ENCODE results near the gene MGARP.
A peak's percentile ranks its signal among the peaks of the same experiment; 100 is the strongest.

MGARP gene

GRCh38 chr4:139273835-139274234, 6.2 kb downstream of the MGARP start:
- TF ChIP-seq GATA3 (IDR thresholded peaks at IDR 0.05; ENCODE audit: low read depth, low read length) (no peak), GATA2 (IDR thresholded peaks at IDR 0.05; ENCODE audit: low read depth, low read length) (no peak)

- no peak for TF ChIP-seq GATA2 (IDR thresholded peaks at IDR 0.05; ENCODE audit: low read depth, low read length)
- no peak for TF ChIP-seq GATA3 (IDR thresholded peaks at IDR 0.05; ENCODE audit: low read depth, low read length)
Measured at GRCh38 chr4:139267301-139267700, 12.7 kb downstream of the MGARP start.

GRCh38 chr4:139266583-139267257, 13.3 kb downstream of the MGARP start:
- no peak for TF ChIP-seq GATA2 (IDR thresholded peaks at IDR 0.05; ENCODE audit: low read depth, low read length)
- TF ChIP-seq GATA3 (IDR thresholded peaks at IDR 0.05; ENCODE audit: low read depth, low read length): no peak

- TF ChIP-seq GATA3 (IDR thresholded peaks at IDR 0.05; ENCODE audit: low read depth, low read length) (no peak), GATA2 (IDR thresholded peaks at IDR 0.05; ENCODE audit: low read depth, low read length) (no peak)
Measured at GRCh38 chr4:139266208-139266582, 13.8 kb downstream of the MGARP start.

- no peak for TF ChIP-seq GATA2 (IDR thresholded peaks at IDR 0.05; ENCODE audit: low read depth, low read length)
- TF ChIP-seq GATA3 (IDR thresholded peaks at IDR 0.05; ENCODE audit: low read depth, low read length): no peak
Measured at GRCh38 chr4:139265654-139266053, 14.4 kb downstream of the MGARP start.

GRCh38 chr4:139256349-139256748, 23.7 kb downstream of the MGARP start:
- no peak for TF ChIP-seq GATA3 (IDR thresholded peaks at IDR 0.05; ENCODE audit: low read depth, low read length)
- no peak for TF ChIP-seq GATA2 (IDR thresholded peaks at IDR 0.05; ENCODE audit: low read depth, low read length)

- TF ChIP-seq GATA2 (IDR thresholded peaks at IDR 0.05; ENCODE audit: low read depth, low read length): no peak
- no peak for TF ChIP-seq GATA3 (IDR thresholded peaks at IDR 0.05; ENCODE audit: low read depth, low read length)
Measured at GRCh38 chr4:139253713-139254112, 26.3 kb downstream of the MGARP start.

- no peak for TF ChIP-seq GATA2 (IDR thresholded peaks at IDR 0.05; ENCODE audit: low read depth, low read length)
- TF ChIP-seq GATA3 (IDR thresholded peaks at IDR 0.05; ENCODE audit: low read depth, low read length): no peak
Measured at GRCh38 chr4:139253046-139253445, 27.0 kb downstream of the MGARP start.

- TF ChIP-seq GATA2 (IDR thresholded peaks at IDR 0.05; ENCODE audit: low read depth, low read length) (peak; percentile 27; the same call in 1 of the 2 replicates), GATA3 (IDR thresholded peaks at IDR 0.05; ENCODE audit: low read depth, low read length) (no peak)
Measured at GRCh38 chr4:139247700-139248238, 32.3 kb downstream of the MGARP start.

GRCh38 chr4:139247241-139247640, 32.8 kb downstream of the MGARP start:
- TF ChIP-seq GATA2 (IDR thresholded peaks at IDR 0.05; ENCODE audit: low read depth, low read length) (no peak), GATA3 (IDR thresholded peaks at IDR 0.05; ENCODE audit: low read depth, low read length) (no peak)

- TF ChIP-seq GATA3 (IDR thresholded peaks at IDR 0.05; ENCODE audit: low read depth, low read length): no peak
- TF ChIP-seq GATA2 (IDR thresholded peaks at IDR 0.05; ENCODE audit: low read depth, low read length): no peak
Measured at GRCh38 chr4:139246166-139246565, 33.9 kb downstream of the MGARP start.

GRCh38 chr4:139245590-139245989, 34.4 kb downstream of the MGARP start:
- TF ChIP-seq GATA2 (IDR thresholded peaks at IDR 0.05; ENCODE audit: low read depth, low read length): no peak
- TF ChIP-seq GATA3 (IDR thresholded peaks at IDR 0.05; ENCODE audit: low read depth, low read length): no peak

- TF ChIP-seq GATA3 (IDR thresholded peaks at IDR 0.05; ENCODE audit: low read depth, low read length) (no peak), GATA2 (IDR thresholded peaks at IDR 0.05; ENCODE audit: low read depth, low read length) (no peak)
Measured at GRCh38 chr4:139243448-139244365, 36.3 kb downstream of the MGARP start.

- TF ChIP-seq GATA3 (IDR thresholded peaks at IDR 0.05; ENCODE audit: low read depth, low read length) (no peak), GATA2 (IDR thresholded peaks at IDR 0.05; ENCODE audit: low read depth, low read length) (no peak)
Measured at GRCh38 chr4:139242511-139243051, 37.4 kb downstream of the MGARP start.

All from SH-SY5Y (cell line).